Thyroid gland (tissue), 4 donors: ENCODE measurements around the gene WNT11.

ENCODE experiments used
- POLR2A ChIP-seq, 2 donors: fragments of 450-650 bp; IDR thresholded peaks; one replicate each; pipeline ENCODE4 v1.6.1; 2017; ENCODE audit warnings: antibody characterized with exemption in 2 of 2, mild to moderate bottlenecking in 2 of 2, moderate library complexity in 1 of 2
- TF ChIP-seq, protein P1 (sequence below), 6 experiments: fragments of 200-600 bp in 3 of 6; fragments of 450-650 bp in 3 of 6; sonication (generic) in 3 of 6; IDR thresholded peaks; one replicate each; pipeline ENCODE4 v1.5.1; 2016 to 2019; ENCODE audit warnings: antibody characterized with exemption in 6 of 6, mild to moderate bottlenecking in 2 of 6, inconsistent platforms in 1 of 6, moderate library complexity in 1 of 6

DNA sequence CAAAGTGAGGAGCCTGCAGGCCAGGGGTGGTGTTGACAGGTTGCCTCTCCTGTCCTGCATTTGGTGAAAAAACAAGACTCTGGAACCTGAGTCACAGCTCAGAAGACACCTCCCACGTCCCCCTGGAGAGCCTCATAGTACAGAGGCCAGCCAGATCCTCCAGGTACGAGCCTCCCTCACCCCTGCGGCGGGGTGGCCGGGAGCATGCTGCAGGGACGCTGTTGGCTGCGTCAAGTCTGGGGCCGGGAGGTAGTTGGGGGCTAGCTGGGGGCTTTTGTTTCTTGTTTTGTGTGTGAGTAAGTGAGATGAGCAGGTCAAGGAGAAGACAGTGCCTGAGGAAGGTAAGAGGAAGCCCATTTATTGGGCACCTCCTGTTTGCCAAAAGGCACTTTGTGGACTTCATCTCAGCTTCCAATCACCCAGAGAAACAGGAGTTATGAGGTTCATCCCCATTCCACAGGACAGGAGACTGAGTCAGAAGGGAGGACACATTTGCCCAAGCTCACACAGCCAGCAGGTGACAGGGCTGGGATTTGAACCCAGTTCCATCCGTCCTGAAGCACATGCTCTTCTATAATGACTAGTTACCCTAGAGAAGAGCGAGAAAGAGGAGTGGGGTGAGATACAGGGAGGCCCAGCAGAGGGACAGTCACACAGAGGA, 18.3 kb upstream of the WNT11 start:
- TF ChIP-seq, protein P1, sequence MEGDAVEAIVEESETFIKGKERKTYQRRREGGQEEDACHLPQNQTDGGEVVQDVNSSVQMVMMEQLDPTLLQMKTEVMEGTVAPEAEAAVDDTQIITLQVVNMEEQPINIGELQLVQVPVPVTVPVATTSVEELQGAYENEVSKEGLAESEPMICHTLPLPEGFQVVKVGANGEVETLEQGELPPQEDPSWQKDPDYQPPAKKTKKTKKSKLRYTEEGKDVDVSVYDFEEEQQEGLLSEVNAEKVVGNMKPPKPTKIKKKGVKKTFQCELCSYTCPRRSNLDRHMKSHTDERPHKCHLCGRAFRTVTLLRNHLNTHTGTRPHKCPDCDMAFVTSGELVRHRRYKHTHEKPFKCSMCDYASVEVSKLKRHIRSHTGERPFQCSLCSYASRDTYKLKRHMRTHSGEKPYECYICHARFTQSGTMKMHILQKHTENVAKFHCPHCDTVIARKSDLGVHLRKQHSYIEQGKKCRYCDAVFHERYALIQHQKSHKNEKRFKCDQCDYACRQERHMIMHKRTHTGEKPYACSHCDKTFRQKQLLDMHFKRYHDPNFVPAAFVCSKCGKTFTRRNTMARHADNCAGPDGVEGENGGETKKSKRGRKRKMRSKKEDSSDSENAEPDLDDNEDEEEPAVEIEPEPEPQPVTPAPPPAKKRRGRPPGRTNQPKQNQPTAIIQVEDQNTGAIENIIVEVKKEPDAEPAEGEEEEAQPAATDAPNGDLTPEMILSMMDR (IDR thresholded peaks at IDR 0.05) = no peak
- no peak for TF ChIP-seq POLR2A (IDR thresholded peaks at IDR 0.05)
